ENCODE results near the gene PPIF.
A peak's percentile ranks its signal among the peaks of the same experiment; 100 is the strongest.

DNA sequence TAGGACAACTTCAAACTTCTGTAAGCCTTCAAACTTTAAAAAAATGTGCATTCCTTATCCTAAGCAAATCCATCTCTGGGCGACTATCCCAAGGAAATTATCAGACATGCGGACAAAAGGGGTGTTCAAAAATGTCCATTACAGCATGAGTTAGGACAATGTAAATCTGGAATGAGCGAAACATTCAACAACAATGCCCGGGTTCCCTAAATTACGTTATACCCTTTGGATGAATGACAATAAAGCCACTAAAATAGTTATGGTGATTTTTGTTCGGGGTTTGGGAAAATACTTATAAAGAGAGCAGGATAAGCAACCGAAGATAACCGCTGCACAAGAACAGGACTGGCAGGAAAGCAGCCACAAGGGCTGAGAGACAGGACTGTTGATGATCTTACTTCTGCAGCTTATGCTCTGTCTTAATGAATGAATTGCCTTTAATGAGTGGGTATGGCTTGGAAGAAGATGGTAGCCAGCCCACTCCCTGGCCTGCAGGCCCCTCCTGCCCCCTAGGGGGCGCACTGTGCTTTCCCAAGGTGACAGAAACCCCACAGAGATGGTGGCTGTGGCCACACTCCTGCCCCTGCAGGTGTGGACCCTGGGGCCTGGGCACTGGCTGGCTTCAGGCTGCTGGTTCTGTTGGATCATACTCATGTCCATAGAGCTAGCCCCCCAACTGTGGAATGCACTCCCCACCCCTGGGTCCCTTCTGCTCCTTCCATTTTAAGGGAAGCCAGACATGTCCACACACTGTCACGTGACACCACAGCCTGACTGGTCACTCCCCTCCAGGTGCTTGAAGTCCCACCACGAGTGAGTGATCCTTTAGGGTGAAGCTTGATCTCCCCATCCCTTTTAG lies 53.1 kb downstream of the PPIF start:
- TF ChIP-seq, protein P1, sequence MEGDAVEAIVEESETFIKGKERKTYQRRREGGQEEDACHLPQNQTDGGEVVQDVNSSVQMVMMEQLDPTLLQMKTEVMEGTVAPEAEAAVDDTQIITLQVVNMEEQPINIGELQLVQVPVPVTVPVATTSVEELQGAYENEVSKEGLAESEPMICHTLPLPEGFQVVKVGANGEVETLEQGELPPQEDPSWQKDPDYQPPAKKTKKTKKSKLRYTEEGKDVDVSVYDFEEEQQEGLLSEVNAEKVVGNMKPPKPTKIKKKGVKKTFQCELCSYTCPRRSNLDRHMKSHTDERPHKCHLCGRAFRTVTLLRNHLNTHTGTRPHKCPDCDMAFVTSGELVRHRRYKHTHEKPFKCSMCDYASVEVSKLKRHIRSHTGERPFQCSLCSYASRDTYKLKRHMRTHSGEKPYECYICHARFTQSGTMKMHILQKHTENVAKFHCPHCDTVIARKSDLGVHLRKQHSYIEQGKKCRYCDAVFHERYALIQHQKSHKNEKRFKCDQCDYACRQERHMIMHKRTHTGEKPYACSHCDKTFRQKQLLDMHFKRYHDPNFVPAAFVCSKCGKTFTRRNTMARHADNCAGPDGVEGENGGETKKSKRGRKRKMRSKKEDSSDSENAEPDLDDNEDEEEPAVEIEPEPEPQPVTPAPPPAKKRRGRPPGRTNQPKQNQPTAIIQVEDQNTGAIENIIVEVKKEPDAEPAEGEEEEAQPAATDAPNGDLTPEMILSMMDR (IDR thresholded peaks at IDR 0.05; ENCODE audit: insufficient read depth, low read length), result peak; percentile 33
- no peak for TF ChIP-seq SPI1 (IDR thresholded peaks at IDR 0.05; ENCODE audit: borderline replicate concordance, low read depth)
- TF ChIP-seq POLR2AphosphoS5 (IDR thresholded peaks at IDR 0.05; ENCODE audit: low read depth), result no peak
- TF ChIP-seq, protein P2, sequence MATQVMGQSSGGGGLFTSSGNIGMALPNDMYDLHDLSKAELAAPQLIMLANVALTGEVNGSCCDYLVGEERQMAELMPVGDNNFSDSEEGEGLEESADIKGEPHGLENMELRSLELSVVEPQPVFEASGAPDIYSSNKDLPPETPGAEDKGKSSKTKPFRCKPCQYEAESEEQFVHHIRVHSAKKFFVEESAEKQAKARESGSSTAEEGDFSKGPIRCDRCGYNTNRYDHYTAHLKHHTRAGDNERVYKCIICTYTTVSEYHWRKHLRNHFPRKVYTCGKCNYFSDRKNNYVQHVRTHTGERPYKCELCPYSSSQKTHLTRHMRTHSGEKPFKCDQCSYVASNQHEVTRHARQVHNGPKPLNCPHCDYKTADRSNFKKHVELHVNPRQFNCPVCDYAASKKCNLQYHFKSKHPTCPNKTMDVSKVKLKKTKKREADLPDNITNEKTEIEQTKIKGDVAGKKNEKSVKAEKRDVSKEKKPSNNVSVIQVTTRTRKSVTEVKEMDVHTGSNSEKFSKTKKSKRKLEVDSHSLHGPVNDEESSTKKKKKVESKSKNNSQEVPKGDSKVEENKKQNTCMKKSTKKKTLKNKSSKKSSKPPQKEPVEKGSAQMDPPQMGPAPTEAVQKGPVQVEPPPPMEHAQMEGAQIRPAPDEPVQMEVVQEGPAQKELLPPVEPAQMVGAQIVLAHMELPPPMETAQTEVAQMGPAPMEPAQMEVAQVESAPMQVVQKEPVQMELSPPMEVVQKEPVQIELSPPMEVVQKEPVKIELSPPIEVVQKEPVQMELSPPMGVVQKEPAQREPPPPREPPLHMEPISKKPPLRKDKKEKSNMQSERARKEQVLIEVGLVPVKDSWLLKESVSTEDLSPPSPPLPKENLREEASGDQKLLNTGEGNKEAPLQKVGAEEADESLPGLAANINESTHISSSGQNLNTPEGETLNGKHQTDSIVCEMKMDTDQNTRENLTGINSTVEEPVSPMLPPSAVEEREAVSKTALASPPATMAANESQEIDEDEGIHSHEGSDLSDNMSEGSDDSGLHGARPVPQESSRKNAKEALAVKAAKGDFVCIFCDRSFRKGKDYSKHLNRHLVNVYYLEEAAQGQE (IDR thresholded peaks at IDR 0.05; ENCODE audit: insufficient replicate concordance, low read depth), result no peak

Data from HL-60 (cell line).